Kidney epithelial cell (primary cell): ENCODE measurements around the gene MYO3B. TPM values are rescaled to one million over a fixed set of nuclear protein-coding genes. Genes with fewer than 3 reads are reported as not detected.

ENCODE experiments used
- DNase-seq: peaks from one replicate; pipeline ENCODE4 v3.0.0-alpha.2; 2010; ENCODE audit warnings: low read depth
- H3K27me3 ChIP-seq: 2 replicates; pipeline ENCODE4 v1.6.0; 2011; ENCODE audit warnings: low read length; ENCODE audit not compliant: control insufficient read depth, insufficient read depth
- H3K36me3 ChIP-seq: 2 replicates; pipeline ENCODE4 v1.5.1; 2011; ENCODE audit warnings: low read length; ENCODE audit not compliant: control insufficient read depth, insufficient read depth
- H3K4me3 ChIP-seq: 2 replicates; pipeline ENCODE4 v1.5.1; 2011; ENCODE audit warnings: low read depth, mild to moderate bottlenecking, control low read depth, low read length
- total RNA-seq: library from RNA; depleted of rRNA; stranded (reverse); fragments of >200 nt; gene quantifications from 2 replicates; pipeline ENCODE4 v1.2.3, GENCODE V29; 2015
- TF ChIP-seq, protein P1 (sequence below): IDR thresholded peaks from 2 replicates; pipeline ENCODE4 v1.5.1; 2011; ENCODE audit warnings: mild to moderate bottlenecking, moderate library complexity, low read length, control low read depth, inconsistent platforms; ENCODE audit not compliant: insufficient read depth, poor library complexity, severe bottlenecking

The MYO3B gene
- total RNA-seq, 1 donor from 2014 or later, result 1.1 TPM

- Histone ChIP-seq H3K36me3 (no peaks in the 10 kb centered on the region), H3K4me3 (no peak overlapping the region), H3K27me3 (no peaks in the 10 kb centered on the region)
- DNase-seq, result no peak
- TF ChIP-seq, protein P1, sequence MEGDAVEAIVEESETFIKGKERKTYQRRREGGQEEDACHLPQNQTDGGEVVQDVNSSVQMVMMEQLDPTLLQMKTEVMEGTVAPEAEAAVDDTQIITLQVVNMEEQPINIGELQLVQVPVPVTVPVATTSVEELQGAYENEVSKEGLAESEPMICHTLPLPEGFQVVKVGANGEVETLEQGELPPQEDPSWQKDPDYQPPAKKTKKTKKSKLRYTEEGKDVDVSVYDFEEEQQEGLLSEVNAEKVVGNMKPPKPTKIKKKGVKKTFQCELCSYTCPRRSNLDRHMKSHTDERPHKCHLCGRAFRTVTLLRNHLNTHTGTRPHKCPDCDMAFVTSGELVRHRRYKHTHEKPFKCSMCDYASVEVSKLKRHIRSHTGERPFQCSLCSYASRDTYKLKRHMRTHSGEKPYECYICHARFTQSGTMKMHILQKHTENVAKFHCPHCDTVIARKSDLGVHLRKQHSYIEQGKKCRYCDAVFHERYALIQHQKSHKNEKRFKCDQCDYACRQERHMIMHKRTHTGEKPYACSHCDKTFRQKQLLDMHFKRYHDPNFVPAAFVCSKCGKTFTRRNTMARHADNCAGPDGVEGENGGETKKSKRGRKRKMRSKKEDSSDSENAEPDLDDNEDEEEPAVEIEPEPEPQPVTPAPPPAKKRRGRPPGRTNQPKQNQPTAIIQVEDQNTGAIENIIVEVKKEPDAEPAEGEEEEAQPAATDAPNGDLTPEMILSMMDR, result no peak
These were observed 43.7 kb downstream of the MYO3B start for GRCh38 chr2:170221317-170222288.

GRCh38 chr2:170222298-170222697 is 44.4 kb downstream of the MYO3B start:
- no peak for DNase-seq

GRCh38 chr2:170222842-170223241 is 44.9 kb downstream of the MYO3B start:
- Histone ChIP-seq H3K4me3 (no peak overlapping the region), H3K27me3 (no peaks in the 10 kb centered on the region), H3K36me3 (no peaks in the 10 kb centered on the region)
- DNase-seq, result no peak
- TF ChIP-seq, protein P1, result no peak

More at GRCh38 chr2:170222298-170222697, 44.4 kb downstream of the MYO3B start:
- TF ChIP-seq, protein P1, result no peak
- no peaks in the 10 kb centered on the region for H3K36me3 ChIP-seq
- no peaks in the 10 kb centered on the region for H3K27me3 ChIP-seq
- no peak overlapping the region for H3K4me3 ChIP-seq

- H3K36me3 ChIP-seq, result no peaks in the 10 kb centered on the region
- no peaks in the 10 kb centered on the region for H3K27me3 ChIP-seq
- no peak for DNase-seq
- TF ChIP-seq, protein P1, result no peak
- H3K4me3 ChIP-seq, result no peak overlapping the region
These were observed 46.8 kb downstream of the MYO3B start for GRCh38 chr2:170224692-170225294.

DNA sequence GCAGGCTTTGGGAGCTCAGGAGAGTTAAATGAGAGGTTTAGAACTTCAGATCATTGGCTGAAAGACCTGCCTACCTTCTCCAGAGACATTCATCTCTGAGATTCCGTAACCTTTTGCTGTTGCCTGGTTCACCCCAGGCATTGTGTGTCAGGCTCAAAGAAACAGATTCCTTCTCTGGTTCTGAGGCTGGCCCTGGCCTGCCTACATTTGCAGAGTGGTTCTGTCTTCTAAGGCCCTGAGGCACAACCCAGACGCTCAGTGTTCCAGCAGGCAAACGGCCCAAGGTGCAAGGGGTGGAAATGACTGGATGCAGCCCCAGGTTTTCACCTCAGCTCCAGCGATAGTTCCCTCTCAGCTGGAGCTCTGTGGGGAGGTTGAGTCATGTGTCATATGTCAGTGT is 48.3 kb downstream of the MYO3B start:
- no peak for DNase-seq

More for the DNA sequence above, 48.3 kb downstream of the MYO3B start:
- no peak overlapping the region for H3K4me3 ChIP-seq
- no peaks in the 10 kb centered on the region for H3K27me3 ChIP-seq
- no peaks in the 10 kb centered on the region for H3K36me3 ChIP-seq
- TF ChIP-seq, protein P1, result no peak
